ENCODE data around the gene EXOC3L4.
A peak's percentile ranks its signal among the peaks of the same experiment; 100 is the strongest.

EXOC3L4 gene

DNA sequence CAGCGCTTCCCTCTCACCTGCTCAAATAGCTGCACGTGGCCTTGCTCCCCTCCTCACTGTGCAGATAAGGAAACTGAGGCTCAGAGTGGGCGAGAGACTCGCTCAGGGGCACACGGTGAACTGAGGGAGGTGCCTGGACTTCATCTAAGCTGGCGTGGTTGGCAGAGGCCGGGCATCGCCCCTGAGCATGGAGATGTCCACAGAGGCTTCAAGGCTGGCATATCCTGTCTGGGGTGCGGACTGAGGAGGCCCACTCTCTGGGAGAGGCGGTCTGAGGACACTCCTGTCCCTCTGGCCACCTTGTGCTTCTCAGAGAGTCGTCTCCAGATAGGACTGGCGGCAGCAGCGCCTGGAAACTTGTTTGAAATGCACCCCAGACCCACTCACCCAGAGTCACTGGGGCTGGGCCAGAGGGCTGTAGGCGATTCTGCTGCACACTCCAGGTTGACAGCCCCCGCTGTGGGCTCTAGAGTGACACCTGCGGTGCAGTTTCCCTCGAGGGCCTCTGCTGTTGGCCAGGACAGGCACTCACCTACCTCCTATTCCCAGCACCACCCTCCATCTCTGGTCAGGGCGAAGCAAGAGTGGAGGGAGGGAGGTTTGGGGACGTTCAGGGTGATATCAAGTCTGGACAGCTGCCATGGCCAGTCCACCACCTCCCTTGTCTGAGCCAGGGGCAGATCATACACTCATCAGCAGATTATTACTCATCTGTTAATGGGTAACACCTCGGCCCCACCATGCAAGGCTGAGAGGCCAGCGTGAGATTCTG is 21.7 kb upstream of the EXOC3L4 start:
- no peaks in the 10 kb centered on the region for H3K79me1 ChIP-seq (ENCODE audit: low read length)
- no peak overlapping the region for H3K23ac ChIP-seq (ENCODE audit: low read length)
- no peak overlapping the region for H2BK15ac ChIP-seq (replicated peaks; ENCODE audit: low read depth)
- H4K8ac ChIP-seq (ENCODE audit: low read depth, low read length) = no peak overlapping the region
- H3K4ac ChIP-seq (ENCODE audit: low read depth, low read length) = no peak overlapping the region
- no peak overlapping the region for H4K5ac ChIP-seq (ENCODE audit: low read length)
- DNase-seq = no peak
- H3K27ac ChIP-seq (ENCODE audit: low read depth, low read length) = no peak overlapping the region
- no peaks in the 10 kb centered on the region for H3K79me2 ChIP-seq (ENCODE audit: control insufficient read depth, insufficient read depth, low read length)
- no peak overlapping the region for H2AK5ac ChIP-seq (ENCODE audit: low read length)
- no peak overlapping the region for H3K18ac ChIP-seq (ENCODE audit: low read length)
- H3K4me1 ChIP-seq (ENCODE audit: control insufficient read depth, low read depth, low read length) = no peaks in the 10 kb centered on the region
- no peak overlapping the region for H3K56ac ChIP-seq (ENCODE audit: low read length)
- no peak overlapping the region for H2BK120ac ChIP-seq (ENCODE audit: low read depth, low read length)
- WGBS (ENCODE audit: extremely low coverage, insufficient coverage, low lambda C conversion rate) = no CpG with 5 or more reads among the region's 21 CpGs
- H3K27me3 ChIP-seq (ENCODE audit: insufficient read depth, low read length, poor library complexity) = no peaks in the 10 kb centered on the region
- H3K4me2 ChIP-seq (ENCODE audit: low read length) = no peak overlapping the region
- no peak overlapping the region for H3K9ac ChIP-seq (ENCODE audit: low read length)
- no peak overlapping the region for H3K4me3 ChIP-seq (ENCODE audit: low read length)
- no peaks in the 10 kb centered on the region for H3K36me3 ChIP-seq (ENCODE audit: control insufficient read depth, insufficient read depth, low read length)
- no peak overlapping the region for H2BK5ac ChIP-seq (ENCODE audit: low read length)

DNA sequence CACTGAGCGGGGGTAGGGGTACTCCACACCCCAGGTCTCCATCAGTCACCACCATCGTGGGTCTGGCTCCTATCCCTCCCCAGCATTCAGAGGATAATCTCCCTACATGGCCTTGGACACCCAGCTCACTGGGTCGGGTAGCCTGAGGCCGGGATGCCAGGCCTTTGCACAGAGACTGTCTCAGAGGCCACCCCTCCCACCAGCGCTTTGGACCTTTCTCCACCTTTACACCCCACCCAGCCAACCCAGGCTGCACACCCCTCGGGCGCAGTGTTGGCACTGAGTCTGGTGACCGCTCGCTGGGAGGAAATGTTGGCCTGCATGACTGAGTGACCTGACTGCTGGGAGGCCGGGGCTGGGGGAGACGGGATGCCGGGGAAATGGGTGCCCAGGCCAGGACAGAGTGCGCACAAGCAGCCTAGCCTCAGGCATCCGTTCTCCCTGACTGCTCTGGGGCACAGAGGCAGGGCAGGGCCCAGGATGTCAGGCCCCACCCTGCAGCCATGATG is 21.1 kb upstream of the EXOC3L4 start:
- H3K36me3 ChIP-seq (ENCODE audit: control insufficient read depth, insufficient read depth, low read length) = no peaks in the 10 kb centered on the region
- H4K5ac ChIP-seq (ENCODE audit: low read length) = no peak overlapping the region
- no peak overlapping the region for H3K9ac ChIP-seq (ENCODE audit: low read length)
- no peak overlapping the region for H2BK120ac ChIP-seq (ENCODE audit: low read depth, low read length)
- no CpG with 5 or more reads among the region's 14 CpGs for WGBS (ENCODE audit: extremely low coverage, insufficient coverage, low lambda C conversion rate)
- H4K8ac ChIP-seq (ENCODE audit: low read depth, low read length) = no peak overlapping the region
- no peaks in the 10 kb centered on the region for H3K79me2 ChIP-seq (ENCODE audit: control insufficient read depth, insufficient read depth, low read length)
- no peaks in the 10 kb centered on the region for H3K27me3 ChIP-seq (ENCODE audit: insufficient read depth, low read length, poor library complexity)
- H3K56ac ChIP-seq (ENCODE audit: low read length) = no peak overlapping the region
- H2BK15ac ChIP-seq (replicated peaks; ENCODE audit: low read depth) = no peak overlapping the region
- no peak overlapping the region for H3K27ac ChIP-seq (ENCODE audit: low read depth, low read length)
- H3K4me3 ChIP-seq (ENCODE audit: low read length) = no peak overlapping the region
- no peak overlapping the region for H3K18ac ChIP-seq (ENCODE audit: low read length)
- DNase-seq = no peak
- H2BK5ac ChIP-seq (ENCODE audit: low read length) = no peak overlapping the region
- no peak overlapping the region for H3K23ac ChIP-seq (ENCODE audit: low read length)
- no peaks in the 10 kb centered on the region for H3K4me1 ChIP-seq (ENCODE audit: control insufficient read depth, low read depth, low read length)
- H3K4ac ChIP-seq (ENCODE audit: low read depth, low read length) = no peak overlapping the region
- no peak overlapping the region for H3K4me2 ChIP-seq (ENCODE audit: low read length)
- H2AK5ac ChIP-seq (ENCODE audit: low read length) = no peak overlapping the region
- no peaks in the 10 kb centered on the region for H3K79me1 ChIP-seq (ENCODE audit: low read length)

DNA sequence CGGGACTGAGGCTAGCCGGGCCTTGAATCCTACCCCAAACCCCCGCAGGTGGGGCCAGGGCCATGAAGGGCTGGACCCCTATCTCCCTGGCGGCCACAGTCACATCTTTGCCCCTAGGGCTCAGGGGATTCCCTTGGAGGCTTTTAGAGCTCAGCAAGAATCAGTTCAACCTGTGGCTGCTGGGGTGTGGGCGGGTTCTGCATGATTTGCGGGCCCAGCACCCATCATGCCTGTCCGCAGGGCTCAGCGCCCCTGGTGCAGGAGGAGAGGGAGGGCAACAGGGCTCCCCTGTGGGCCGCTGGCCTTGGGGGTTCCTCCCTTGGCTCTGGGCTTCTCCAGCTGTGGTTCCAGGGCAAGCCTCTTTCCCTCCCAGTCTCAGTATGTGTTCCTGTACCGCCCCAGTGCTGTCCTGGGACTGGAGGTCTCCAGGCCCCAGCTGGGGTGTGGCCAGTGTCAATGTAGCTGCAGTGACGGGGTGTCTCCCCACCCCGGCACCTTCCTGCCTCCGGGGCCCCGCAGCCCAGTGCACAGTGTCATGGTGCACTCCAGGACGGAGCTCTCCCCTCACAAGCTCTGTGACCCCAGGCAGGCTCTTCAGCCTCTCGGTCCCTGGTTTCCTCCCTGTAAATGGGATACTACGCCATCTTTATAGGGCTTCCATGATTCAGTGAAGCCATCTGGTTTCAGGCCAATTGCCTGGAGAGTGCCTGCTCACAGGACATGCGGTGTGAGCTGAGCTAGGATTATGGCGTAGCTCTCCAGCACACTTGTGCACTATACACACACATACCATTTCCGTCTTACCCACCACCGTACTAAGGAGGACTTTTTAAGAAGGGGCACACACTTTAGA is 20.4 kb upstream of the EXOC3L4 start:
- Histone ChIP-seq H2AK5ac (ENCODE audit: low read length) (peak overlapping the region; percentile 22), H3K56ac (ENCODE audit: low read length) (no peak overlapping the region), H3K4ac (ENCODE audit: low read depth, low read length) (no peak overlapping the region), H3K4me3 (ENCODE audit: low read length) (no peak overlapping the region), H2BK120ac (ENCODE audit: low read depth, low read length) (no peak overlapping the region), H3K79me2 (ENCODE audit: control insufficient read depth, insufficient read depth, low read length) (no peaks in the 10 kb centered on the region), H3K4me1 (ENCODE audit: control insufficient read depth, low read depth, low read length) (no peaks in the 10 kb centered on the region), H3K23ac (ENCODE audit: low read length) (no peak overlapping the region), H3K18ac (ENCODE audit: low read length) (no peak overlapping the region), H2BK15ac (replicated peaks; ENCODE audit: low read depth) (no peak overlapping the region), H3K36me3 (ENCODE audit: control insufficient read depth, insufficient read depth, low read length) (no peaks in the 10 kb centered on the region), H3K79me1 (ENCODE audit: low read length) (no peaks in the 10 kb centered on the region), H3K4me2 (ENCODE audit: low read length) (no peak overlapping the region), H4K8ac (ENCODE audit: low read depth, low read length) (no peak overlapping the region), H3K9ac (ENCODE audit: low read length) (no peak overlapping the region), H3K27me3 (ENCODE audit: insufficient read depth, low read length, poor library complexity) (no peaks in the 10 kb centered on the region), H2BK5ac (ENCODE audit: low read length) (no peak overlapping the region), H3K27ac (ENCODE audit: low read depth, low read length) (no peak overlapping the region), H4K5ac (ENCODE audit: low read length) (no peak overlapping the region)
- no peak for DNase-seq
- WGBS (ENCODE audit: extremely low coverage, insufficient coverage, low lambda C conversion rate) = no CpG with 5 or more reads among the region's 21 CpGs

DNA sequence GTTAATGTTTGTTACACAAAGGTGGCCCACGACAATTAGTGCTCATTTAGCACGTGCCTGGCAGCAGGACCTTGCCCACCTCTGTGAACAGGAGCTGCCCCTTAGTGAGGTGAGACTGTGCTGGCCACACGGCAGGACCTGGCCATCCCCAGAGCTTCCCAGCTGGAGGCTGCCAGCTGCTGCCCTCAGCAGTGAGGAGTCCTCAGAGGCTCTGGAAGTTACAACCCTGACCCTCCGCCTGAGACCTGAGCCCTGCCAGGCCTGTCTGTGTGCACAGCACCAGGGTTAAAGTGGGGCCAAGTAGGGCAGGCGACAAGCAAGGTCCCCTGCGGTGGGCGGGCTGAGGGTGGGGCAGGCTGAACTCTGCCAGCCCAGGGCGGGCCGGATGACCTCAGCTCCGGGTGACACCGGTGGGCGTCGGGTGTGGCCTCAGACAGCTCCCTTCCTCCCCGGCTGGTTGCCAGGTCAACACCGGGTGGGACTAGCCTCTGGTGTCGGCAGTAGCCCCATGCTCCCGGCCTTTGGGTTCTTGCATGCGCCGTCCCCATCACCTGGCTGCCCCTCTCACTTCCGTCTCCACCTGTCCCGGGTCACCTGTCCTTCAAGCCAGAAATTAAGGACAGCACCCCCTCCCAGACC is 19.7 kb upstream of the EXOC3L4 start:
- H3K56ac ChIP-seq (ENCODE audit: low read length) = no peak overlapping the region
- no peak overlapping the region for H3K27ac ChIP-seq (ENCODE audit: low read depth, low read length)
- WGBS (ENCODE audit: extremely low coverage, insufficient coverage, low lambda C conversion rate) = no CpG with 5 or more reads among the region's 21 CpGs

DNA sequence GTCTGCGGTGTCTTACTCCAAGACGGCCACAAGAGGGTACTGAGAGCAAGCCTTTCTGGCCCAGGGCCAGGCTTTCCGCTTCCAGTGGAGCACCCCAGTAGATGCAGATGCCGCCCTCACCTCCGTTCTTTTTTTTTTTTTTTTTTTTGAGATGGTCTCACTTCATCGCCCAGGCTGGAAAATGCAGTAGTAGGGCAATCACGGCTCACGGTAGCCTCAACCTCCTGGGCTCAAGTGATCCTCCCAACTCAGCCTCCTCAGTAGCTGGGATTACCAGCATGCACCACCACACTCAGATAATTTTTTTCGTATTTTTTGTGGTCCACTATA is 16.1 kb upstream of the EXOC3L4 start:
- H3K79me1 ChIP-seq (ENCODE audit: low read length) = no peaks in the 10 kb centered on the region
- no peak overlapping the region for H2BK120ac ChIP-seq (ENCODE audit: low read depth, low read length)
- DNase-seq = peak; percentile 86
- no peak overlapping the region for H3K23ac ChIP-seq (ENCODE audit: low read length)
- H3K9ac ChIP-seq (ENCODE audit: low read length) = no peak overlapping the region
- no peak overlapping the region for H3K4me3 ChIP-seq (ENCODE audit: low read length)
- H4K5ac ChIP-seq (ENCODE audit: low read length) = no peak overlapping the region
- H2BK15ac ChIP-seq (replicated peaks; ENCODE audit: low read depth) = no peak overlapping the region
- H3K79me2 ChIP-seq (ENCODE audit: control insufficient read depth, insufficient read depth, low read length) = no peaks in the 10 kb centered on the region
- no peak overlapping the region for H4K8ac ChIP-seq (ENCODE audit: low read depth, low read length)
- H3K27ac ChIP-seq (ENCODE audit: low read depth, low read length) = no peak overlapping the region
- no peak overlapping the region for H3K4me2 ChIP-seq (ENCODE audit: low read length)
- H3K36me3 ChIP-seq (ENCODE audit: control insufficient read depth, insufficient read depth, low read length) = no peaks in the 10 kb centered on the region
- H3K27me3 ChIP-seq (ENCODE audit: insufficient read depth, low read length, poor library complexity) = no peaks in the 10 kb centered on the region
- H3K18ac ChIP-seq (ENCODE audit: low read length) = no peak overlapping the region
- H3K4ac ChIP-seq (ENCODE audit: low read depth, low read length) = no peak overlapping the region
- H2AK5ac ChIP-seq (ENCODE audit: low read length) = no peak overlapping the region
- WGBS (ENCODE audit: extremely low coverage, insufficient coverage, low lambda C conversion rate) = no CpG with 5 or more reads among the region's 9 CpGs
- no peaks in the 10 kb centered on the region for H3K4me1 ChIP-seq (ENCODE audit: control insufficient read depth, low read depth, low read length)
- no peak overlapping the region for H3K56ac ChIP-seq (ENCODE audit: low read length)
- H2BK5ac ChIP-seq (ENCODE audit: low read length) = no peak overlapping the region

More for the DNA sequence above, 19.7 kb upstream of the EXOC3L4 start:
- Histone ChIP-seq H2BK15ac (replicated peaks; ENCODE audit: low read depth) (no peak overlapping the region), H3K79me1 (ENCODE audit: low read length) (no peaks in the 10 kb centered on the region), H3K23ac (ENCODE audit: low read length) (no peak overlapping the region), H3K4me2 (ENCODE audit: low read length) (peak overlapping the region; percentile 53), H3K79me2 (ENCODE audit: control insufficient read depth, insufficient read depth, low read length) (no peaks in the 10 kb centered on the region), H3K4ac (ENCODE audit: low read depth, low read length) (no peak overlapping the region), H3K27me3 (ENCODE audit: insufficient read depth, low read length, poor library complexity) (no peaks in the 10 kb centered on the region), H2BK5ac (ENCODE audit: low read length) (no peak overlapping the region), H4K8ac (ENCODE audit: low read depth, low read length) (no peak overlapping the region), H3K4me1 (ENCODE audit: control insufficient read depth, low read depth, low read length) (no peaks in the 10 kb centered on the region), H3K4me3 (ENCODE audit: low read length) (no peak overlapping the region), H3K18ac (ENCODE audit: low read length) (no peak overlapping the region), H4K5ac (ENCODE audit: low read length) (no peak overlapping the region), H2BK120ac (ENCODE audit: low read depth, low read length) (no peak overlapping the region), H3K9ac (ENCODE audit: low read length) (no peak overlapping the region), H3K36me3 (ENCODE audit: control insufficient read depth, insufficient read depth, low read length) (no peaks in the 10 kb centered on the region), H2AK5ac (ENCODE audit: low read length) (peak overlapping the region; percentile 22)
- DNase-seq = no peak
